OCI-LY1 (cell line): ENCODE results near the gene EGR2.

Source experiments
- EZH2 ChIP-seq: fragments of 200-600 bp; sonication (generic), shearing (Covaris generic); IDR thresholded peaks from 2 replicates; pipeline ENCODE4 v1.8.0; 2017; ENCODE audit warnings: borderline replicate concordance, mixed run types, mild to moderate bottlenecking, antibody characterized with exemption, low read length, moderate library complexity, mixed read lengths
- TF ChIP-seq, protein P1 (sequence below): fragments of 200-600 bp; sonication (generic), shearing (Covaris generic); IDR thresholded peaks from 2 replicates; pipeline ENCODE4 v1.5.1; 2017; ENCODE audit warnings: mild to moderate bottlenecking, antibody characterized with exemption, low read length, moderate library complexity, mixed read lengths

GRCh38 chr10:62804356-62805230, 11.6 kb downstream of the EGR2 start, which contains the start of gene ADO:
- TF ChIP-seq, protein P1, sequence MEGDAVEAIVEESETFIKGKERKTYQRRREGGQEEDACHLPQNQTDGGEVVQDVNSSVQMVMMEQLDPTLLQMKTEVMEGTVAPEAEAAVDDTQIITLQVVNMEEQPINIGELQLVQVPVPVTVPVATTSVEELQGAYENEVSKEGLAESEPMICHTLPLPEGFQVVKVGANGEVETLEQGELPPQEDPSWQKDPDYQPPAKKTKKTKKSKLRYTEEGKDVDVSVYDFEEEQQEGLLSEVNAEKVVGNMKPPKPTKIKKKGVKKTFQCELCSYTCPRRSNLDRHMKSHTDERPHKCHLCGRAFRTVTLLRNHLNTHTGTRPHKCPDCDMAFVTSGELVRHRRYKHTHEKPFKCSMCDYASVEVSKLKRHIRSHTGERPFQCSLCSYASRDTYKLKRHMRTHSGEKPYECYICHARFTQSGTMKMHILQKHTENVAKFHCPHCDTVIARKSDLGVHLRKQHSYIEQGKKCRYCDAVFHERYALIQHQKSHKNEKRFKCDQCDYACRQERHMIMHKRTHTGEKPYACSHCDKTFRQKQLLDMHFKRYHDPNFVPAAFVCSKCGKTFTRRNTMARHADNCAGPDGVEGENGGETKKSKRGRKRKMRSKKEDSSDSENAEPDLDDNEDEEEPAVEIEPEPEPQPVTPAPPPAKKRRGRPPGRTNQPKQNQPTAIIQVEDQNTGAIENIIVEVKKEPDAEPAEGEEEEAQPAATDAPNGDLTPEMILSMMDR, result no peak
- no peak for TF ChIP-seq EZH2
